Fibroblast of the aortic adventitia (primary cell): ENCODE measurements around the gene TMX3. TPM values are rescaled to one million over a fixed set of nuclear protein-coding genes. Genes with fewer than 3 reads are reported as not detected.

Experiments
- DNase-seq: peaks from one replicate; pipeline ENCODE4 v3.0.0-alpha.2; 2010; ENCODE audit warnings: low read depth
- H3K4me3 ChIP-seq: 2 replicates; pipeline ENCODE4 v1.5.1; 2011; ENCODE audit warnings: low read depth, mild to moderate bottlenecking, control low read depth, low read length, moderate library complexity
- total RNA-seq: library from RNA; depleted of rRNA; stranded (reverse); fragments of >200 nt; gene quantifications from 2 replicates; pipeline ENCODE4 v1.2.3, GENCODE V29; 2012; ENCODE audit warnings: low replicate concordance
- TF ChIP-seq, protein P1 (sequence below): IDR thresholded peaks from 2 replicates; pipeline ENCODE4 v1.5.1; 2011; ENCODE audit warnings: mild to moderate bottlenecking, low read length, control low read depth, inconsistent platforms; ENCODE audit not compliant: insufficient read depth

The TMX3 gene, protein sequence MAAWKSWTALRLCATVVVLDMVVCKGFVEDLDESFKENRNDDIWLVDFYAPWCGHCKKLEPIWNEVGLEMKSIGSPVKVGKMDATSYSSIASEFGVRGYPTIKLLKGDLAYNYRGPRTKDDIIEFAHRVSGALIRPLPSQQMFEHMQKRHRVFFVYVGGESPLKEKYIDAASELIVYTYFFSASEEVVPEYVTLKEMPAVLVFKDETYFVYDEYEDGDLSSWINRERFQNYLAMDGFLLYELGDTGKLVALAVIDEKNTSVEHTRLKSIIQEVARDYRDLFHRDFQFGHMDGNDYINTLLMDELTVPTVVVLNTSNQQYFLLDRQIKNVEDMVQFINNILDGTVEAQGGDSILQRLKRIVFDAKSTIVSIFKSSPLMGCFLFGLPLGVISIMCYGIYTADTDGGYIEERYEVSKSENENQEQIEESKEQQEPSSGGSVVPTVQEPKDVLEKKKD
- 80.8 and 93.3 TPM in 2 replicates for total RNA-seq

DNA sequence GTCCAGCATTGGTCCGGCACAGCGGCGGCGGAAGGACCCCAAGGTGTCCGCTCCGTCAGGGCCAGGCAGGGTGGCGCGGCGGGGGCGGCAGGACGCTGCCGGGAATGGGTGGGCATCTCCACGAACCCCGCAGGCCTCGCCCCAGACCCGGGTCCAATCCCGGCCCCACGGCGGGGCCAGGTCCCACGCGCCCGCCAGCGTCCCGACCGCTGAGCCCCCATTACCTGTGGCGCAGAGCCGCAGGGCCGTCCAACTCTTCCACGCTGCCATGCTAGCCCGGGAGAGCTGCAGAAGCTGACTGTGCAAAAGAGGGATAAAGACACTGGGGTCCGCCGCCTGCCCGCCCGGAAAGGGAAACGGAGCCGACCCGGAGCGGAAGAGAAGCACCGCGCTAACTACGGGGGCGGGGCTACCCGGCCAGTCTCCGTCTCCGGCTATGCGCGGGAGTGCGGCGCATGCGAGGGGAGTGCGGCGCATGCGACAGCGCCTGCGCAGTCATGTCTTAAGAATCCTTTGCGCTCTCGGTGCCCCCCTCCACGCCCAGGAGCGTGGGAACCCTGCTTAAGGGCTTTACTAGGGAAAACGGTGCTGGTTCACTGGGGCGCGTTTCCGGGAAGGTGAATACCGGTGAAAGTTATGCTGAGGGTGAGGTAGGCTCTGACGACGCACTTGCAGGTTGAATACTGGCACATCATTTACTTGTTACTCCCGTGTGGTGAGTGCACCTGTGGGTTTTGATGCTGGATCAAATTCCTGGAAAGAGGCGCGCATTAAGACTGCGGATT is at the start of gene TMX3:
Gene TMX3 (minus strand): TSS at position 397 of the 785 bp plus-strand sequence. CDS start 127 bp downstream, at position 270.
- DNase-seq: peak; percentile 90
- peak within 1 kb of the TSS; percentile 92 for H3K4me3 ChIP-seq
- TF ChIP-seq, protein P1, sequence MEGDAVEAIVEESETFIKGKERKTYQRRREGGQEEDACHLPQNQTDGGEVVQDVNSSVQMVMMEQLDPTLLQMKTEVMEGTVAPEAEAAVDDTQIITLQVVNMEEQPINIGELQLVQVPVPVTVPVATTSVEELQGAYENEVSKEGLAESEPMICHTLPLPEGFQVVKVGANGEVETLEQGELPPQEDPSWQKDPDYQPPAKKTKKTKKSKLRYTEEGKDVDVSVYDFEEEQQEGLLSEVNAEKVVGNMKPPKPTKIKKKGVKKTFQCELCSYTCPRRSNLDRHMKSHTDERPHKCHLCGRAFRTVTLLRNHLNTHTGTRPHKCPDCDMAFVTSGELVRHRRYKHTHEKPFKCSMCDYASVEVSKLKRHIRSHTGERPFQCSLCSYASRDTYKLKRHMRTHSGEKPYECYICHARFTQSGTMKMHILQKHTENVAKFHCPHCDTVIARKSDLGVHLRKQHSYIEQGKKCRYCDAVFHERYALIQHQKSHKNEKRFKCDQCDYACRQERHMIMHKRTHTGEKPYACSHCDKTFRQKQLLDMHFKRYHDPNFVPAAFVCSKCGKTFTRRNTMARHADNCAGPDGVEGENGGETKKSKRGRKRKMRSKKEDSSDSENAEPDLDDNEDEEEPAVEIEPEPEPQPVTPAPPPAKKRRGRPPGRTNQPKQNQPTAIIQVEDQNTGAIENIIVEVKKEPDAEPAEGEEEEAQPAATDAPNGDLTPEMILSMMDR: no peak

DNA sequence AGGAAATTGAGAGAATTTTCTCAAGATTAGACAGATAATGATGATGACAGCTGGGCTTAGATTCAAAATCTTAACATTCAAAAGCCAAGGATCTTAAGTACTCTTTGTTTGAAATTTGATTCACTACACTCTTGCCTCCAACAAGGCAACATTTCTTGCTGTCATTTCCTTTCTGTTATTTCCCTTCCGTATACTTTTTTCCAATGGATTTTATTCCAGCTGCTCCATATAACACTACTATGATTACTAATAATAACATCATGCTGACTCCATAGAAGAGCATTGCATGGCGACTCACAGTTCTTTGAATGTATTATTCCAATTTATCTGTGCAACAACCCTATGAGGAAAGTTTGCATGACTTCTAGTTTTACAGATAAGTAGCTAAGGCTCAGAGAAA is 49.1 kb upstream of the TMX3 start:
- H3K4me3 ChIP-seq: no peak overlapping the region
- TF ChIP-seq, protein P1: no peak
- DNase-seq: peak; percentile 71

DNA sequence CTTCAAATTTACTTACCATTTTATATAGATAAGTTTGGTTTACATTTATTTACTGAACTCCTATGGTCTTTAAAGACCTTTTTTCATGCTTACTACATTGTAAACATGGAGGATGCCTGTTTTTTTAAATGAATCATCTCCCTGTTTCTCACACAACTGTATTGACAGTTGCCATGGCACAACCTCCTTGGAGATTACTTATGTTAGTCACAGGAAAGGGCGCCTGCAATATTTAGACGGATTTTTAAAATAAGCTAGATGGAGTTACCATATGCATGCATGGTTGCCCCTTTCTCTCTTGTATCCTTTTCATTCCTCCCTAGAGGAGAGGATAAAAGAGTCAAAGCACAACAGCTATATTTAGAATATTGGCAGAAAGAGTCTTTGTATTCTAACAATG is 48.2 kb upstream of the TMX3 start:
- DNase-seq: peak; percentile 27
- TF ChIP-seq, protein P1: no peak
- no peak overlapping the region for H3K4me3 ChIP-seq

DNA sequence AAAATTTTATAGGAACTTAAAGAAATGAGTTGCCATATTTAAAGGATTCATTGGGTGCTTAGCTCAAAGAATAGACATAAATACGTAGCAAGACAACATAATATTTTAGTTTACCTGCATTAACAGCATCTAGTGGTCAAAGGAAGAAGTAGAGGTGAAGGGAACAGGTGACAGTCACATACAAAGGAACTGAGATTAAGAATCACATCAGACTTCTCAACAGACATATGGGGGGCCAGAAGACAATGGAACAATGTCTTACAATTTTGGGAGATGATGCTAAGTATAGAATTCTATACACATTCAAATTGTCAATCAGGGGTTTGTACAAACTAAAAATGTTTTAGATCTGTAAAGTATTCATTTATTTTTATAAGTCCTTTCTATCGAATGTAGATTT is 44.4 kb upstream of the TMX3 start:
- TF ChIP-seq, protein P1: no peak
- DNase-seq: no peak
- no peak overlapping the region for H3K4me3 ChIP-seq

DNA sequence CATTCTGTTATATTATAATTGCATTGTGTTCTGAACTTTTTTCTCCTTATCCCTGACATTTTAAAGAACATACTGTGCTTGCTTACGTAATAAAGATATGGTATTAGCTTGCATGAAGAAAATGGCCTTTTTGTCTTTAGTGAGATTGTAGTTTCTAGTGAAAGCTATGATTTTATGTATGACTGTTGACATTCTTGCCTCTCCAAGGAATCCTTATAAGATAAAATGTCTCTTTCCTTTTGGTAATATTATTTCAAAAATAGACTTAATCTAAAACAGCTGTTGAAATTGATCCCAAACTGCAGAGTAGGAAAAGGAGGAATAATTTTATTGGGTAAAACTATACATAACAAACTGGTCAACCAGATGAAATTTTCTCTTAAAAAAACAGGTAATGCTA is 42.2 kb upstream of the TMX3 start:
- TF ChIP-seq, protein P1: no peak
- H3K4me3 ChIP-seq: no peak overlapping the region
- DNase-seq: peak; percentile 65

DNA sequence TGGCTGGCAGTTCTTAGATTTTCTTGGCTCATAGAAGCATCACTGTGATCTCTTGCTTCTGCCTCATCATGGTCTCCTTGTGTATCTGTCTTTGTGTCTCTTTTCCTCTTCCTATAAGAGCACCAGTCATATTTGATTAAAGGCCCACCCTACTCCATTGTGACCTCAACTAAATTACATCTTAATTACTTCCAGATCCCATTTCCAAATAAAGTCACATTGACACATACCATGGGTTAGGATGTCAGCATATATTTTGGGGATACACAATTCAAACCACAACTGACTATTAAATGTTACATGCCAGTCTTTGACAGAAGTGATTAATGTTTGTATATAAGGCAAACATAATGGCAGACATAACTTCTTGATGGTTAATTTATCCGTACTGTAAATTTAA is 27.3 kb upstream of the TMX3 start:
- no peak overlapping the region for H3K4me3 ChIP-seq
- no peak for DNase-seq
- TF ChIP-seq, protein P1: no peak
